Cardiac septum (tissue), 1 donor: ENCODE data around the gene FAM210B. TPM values are rescaled to one million over a fixed set of nuclear protein-coding genes. Genes with fewer than 3 reads are reported as not detected.
A peak's percentile ranks its signal among the peaks of the same experiment; 100 is the strongest.
"Not testable (repeated sequence)": the region's sequence is repeated elsewhere in the genome, so short reads cannot be mapped to it uniquely, and the experiment has no call there.

Experiments
- DNase-seq: peaks from one replicate; pipeline ENCODE4 v3.0.0-alpha.2; 2020; ENCODE audit warnings: low spot score
- intact Hi-C: fragments of 100-400 bp; cut with DNase I; formaldehyde crosslinking; loops from one replicate; pipeline ENCODE4 v1.14.0; 2022
- total RNA-seq: library from RNA; stranded (reverse); fragmentation: NEBNext Ultra II Directional; extraction: Animal tissue kit (Norgen Biotek cat#: 25700); gene quantifications from one replicate; pipeline ENCODE4 v1.2.1, GENCODE V29; 2021
- donor health status: DM: no; HTN: no; CAD: no.

Gene FAM210B
- total RNA-seq, 1 donor from 2014 or later, result 41.5 TPM

GRCh38 chr20:56389807-56390206 is 31.0 kb downstream of the FAM210B start:
- DNase-seq, result no peak
- intact Hi-C loops, result no loop called here

DNA sequence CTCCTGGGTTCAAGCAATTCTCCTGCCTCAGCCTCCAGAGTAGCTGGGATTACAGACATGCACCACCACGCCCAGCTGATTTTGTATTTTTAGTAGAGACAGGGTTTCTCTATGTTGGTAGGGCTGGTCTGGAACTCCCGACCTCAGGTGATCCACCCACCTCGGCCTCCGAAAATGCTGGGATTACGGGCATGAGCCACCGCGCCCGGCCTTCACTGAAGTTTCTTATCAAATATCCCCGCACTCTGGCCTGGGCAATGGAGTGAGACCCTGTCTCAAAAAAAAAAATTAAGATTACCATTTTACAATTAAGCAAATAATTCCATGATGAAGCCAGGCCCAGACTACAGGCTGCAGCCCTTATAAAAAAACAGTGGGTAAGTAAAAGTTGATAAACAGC is 31.6 kb downstream of the FAM210B start:
- DNase-seq, intact Hi-C loops: not testable (repeated sequence)

DNA sequence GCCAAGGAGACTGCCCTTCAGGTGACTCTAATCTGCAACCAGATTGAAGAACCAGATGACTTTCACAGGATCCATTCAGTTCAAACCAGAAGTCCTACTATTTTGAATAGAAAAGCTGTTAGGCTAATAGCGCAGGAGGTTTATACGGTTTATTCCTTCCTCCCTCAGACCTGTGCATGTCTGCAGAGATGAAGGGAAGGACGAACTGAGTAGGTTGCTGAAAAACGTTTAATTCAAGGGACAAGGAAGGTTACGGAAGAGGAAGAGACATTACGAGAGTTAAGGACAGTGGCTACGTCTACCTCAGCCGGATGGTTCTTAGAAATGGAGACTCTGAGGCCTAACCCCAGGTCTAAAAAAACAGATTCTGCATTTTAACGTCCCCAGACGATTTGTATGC is 32.3 kb downstream of the FAM210B start:
- intact Hi-C loops, result no loop called here
- no peak for DNase-seq

DNA sequence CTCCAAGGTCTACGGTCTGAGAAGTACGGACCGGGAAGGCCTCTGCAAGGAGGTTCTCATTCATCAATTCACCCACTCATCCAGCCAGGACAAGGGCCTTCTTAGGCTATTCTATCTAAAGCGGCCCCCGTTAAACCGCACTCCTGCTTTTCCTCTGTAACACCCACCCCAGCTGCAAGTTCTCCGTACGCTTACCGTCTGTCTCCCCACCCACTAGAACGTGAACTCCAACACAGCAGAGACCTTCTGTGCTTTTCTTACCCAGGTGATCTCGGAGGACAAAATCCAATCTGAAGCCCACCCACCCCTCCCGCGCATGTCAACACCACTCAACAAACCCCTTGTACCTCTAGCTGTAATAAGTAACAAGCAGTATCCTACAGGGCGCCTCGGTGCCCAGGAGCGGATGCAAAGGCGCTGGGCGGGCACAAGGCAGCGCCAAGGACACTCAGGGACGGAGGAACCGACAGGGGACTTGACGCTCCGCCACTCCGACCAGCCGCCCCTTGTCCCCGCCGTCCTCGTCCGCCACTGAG is 32.9 kb downstream of the FAM210B start:
- intact Hi-C loops, result loop anchor here (1.0 kb wide), 1 partner anchor 77 kb away; the partner anchor contains the start of gene RTF2
- DNase-seq, result no peak

DNA sequence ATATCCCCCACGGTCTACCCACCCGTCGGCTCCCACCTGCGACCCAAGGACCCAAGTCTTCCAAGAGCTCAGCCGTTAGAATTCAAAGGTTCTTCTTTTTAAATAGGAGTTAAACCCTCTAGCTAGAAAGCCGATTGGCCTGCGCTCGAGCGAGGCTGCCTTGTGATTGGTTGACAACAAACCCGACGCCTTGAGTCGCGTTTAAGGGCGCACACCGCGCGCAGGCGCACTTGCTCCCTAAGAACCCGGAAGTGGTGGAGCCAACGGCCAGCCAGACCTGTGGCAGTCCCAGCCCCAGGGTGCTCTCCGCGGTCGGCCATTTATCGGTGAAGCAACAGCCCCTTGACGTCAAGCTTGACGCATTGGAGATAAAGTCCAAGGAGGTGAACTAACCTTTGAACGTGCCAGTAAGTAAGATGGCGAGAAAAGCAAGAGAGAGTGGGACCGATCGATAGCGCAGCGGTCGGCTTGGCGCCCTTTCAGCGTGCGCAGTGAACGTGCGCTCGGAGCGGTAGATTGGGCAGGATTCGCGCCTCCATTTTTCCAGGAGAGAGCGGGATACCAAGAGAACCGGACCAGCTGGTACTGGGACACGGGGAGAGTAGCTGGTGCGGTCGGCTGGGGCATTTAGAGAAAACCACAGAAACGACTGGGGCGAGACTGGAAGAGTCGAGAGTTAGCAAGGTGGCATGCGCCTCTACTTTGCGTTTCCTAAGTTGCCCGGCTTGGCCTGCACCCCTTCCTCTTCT is 33.5 kb downstream of the FAM210B start, which contains the start of the genes AURKA and CSTF1:
TSS of gene AURKA (minus strand) at position 84 of the 749 bp plus-strand sequence. CDS start 4,018 bp downstream, outside the sequence.
TSS of gene CSTF1 (plus strand) at position 514 of the 749 bp plus-strand sequence. CDS start 2,908 bp downstream, outside the sequence.
- intact Hi-C loops, result loop anchor here (1.0 kb wide), 1 partner anchor 76 kb away; the partner anchor contains the start of gene RTF2
- peak; percentile 100 for DNase-seq

DNA sequence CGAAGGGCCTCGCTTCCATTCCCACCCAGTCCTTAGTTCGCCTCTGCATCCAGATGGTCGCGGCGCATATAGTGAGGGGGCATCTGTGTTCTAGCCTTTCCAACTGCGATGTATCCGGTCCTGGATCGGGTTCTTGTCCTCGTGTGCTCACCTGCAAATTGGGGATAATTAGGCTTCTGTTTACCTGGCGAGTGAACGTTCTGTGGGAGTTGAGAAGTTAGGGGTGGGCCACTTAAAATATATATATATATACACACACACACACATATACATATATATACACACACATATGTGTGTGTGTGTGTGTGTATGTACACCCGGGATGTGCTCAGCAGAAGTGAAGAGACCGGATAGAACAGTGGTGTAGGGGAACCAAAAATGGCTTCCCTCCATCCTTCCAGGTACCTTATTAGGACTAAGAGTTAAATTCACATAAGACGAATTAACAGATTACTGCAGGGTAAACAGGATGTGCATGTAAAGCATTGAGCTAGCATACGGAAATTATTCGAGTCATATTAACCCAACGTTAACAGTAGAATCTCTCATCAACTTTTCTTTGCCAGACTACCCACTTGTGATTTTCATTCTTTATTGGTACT is 34.2 kb downstream of the FAM210B start:
- intact Hi-C loops, result loop anchor here (1.0 kb wide), 1 partner anchor 75 kb away; the partner anchor contains the start of gene RTF2
- DNase-seq, result no peak

DNA sequence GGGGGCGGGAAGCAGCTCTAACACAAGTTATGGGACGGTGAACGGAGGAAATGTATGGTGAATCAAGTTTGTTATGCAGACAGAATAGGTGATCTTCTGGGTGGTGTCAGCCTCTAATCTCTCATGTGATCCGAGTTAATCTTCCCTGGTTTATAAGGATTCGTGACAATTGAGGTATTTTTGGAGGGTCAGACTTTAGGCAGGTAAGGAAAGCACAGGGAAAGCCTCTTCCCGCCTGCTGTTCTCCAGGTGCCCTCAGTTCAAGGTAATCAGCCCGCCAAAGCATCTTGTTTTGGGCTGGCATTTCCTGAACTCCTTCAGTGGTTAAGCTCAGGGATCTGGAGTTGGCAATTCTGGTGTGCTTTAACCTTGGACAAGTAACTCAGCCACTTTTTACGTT is 34.9 kb downstream of the FAM210B start:
- no peak for DNase-seq

DNA sequence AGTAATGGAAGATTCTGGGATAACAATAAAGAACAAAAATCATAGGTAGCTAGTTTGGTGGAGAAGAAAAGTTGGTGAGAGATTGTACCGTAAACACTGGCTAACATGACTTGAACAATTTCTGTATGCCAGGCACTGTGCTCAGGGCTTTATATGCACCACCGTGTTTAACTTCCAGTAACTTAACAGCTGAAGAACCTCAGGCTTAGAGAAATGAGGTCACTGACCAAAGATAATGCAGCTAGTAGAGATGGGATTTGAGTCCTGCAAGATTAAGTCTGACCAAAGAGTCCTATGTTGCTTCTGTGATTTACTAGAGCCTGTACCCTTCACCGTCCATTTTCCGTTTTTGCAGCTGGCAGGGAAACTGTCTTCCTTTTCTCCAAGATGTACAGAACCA is 36.4 kb downstream of the FAM210B start:
- intact Hi-C loops, result no loop called here
- DNase-seq, result no peak

More for the DNA sequence above, 34.9 kb downstream of the FAM210B start:
- intact Hi-C loops, result no loop called here

- no peak for DNase-seq
- intact Hi-C loops, result loop anchor here (10.0 kb wide), 1 partner anchor 155 kb away; no protein-coding TSS in a partner anchor
Observed at GRCh38 chr20:56400001-56400640, 41.3 kb downstream of the FAM210B start.

- no peak for DNase-seq
- intact Hi-C loops, result loop anchor here (10.0 kb wide), 1 partner anchor 151 kb away; no protein-coding TSS in a partner anchor
Observed at GRCh38 chr20:56403465-56403864, 44.7 kb downstream of the FAM210B start.

- not testable (repeated sequence) for DNase-seq
- intact Hi-C loops, result loop anchor here (10.0 kb wide), 1 partner anchor 149 kb away; no protein-coding TSS in a partner anchor
Observed at GRCh38 chr20:56405356-56405755, 46.6 kb downstream of the FAM210B start.

GRCh38 chr20:56406910-56407309 is 48.1 kb downstream of the FAM210B start:
- DNase-seq, result no peak
- intact Hi-C loops, result loop anchor here (10.0 kb wide), 1 partner anchor 148 kb away; no protein-coding TSS in a partner anchor

GRCh38 chr20:56409521-56409920 is 50.7 kb downstream of the FAM210B start:
- intact Hi-C loops, result loop anchor here (10.0 kb wide), 1 partner anchor 145 kb away; no protein-coding TSS in a partner anchor
- peak; percentile 35 for DNase-seq

DNA sequence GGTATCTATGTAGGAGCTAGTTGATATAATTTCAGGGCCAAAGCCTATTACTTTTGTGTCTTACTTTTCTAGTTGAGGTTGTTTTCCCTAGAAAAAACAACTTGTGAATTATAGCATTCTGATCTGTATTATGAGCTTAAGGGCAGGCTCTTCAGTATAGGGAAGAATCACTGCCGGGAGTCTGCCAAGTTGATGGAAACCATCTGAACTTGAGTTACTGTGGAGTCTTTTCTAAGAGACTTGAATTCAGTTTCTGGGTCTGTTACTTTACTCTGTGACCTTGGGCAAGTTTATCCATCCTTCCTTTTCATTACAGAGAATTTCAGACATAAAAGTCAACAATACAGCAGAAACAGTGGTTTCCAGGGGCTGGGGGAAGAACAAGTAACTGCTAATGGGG is 51.2 kb downstream of the FAM210B start:
- no peak for DNase-seq
- intact Hi-C loops, result loop anchor here (10.0 kb wide), 1 partner anchor 145 kb away; no protein-coding TSS in a partner anchor

GRCh38 chr20:56411287-56411686 is 52.5 kb downstream of the FAM210B start:
- DNase-seq, result peak; percentile 24
- intact Hi-C loops, result not testable (repeated sequence)

DNA sequence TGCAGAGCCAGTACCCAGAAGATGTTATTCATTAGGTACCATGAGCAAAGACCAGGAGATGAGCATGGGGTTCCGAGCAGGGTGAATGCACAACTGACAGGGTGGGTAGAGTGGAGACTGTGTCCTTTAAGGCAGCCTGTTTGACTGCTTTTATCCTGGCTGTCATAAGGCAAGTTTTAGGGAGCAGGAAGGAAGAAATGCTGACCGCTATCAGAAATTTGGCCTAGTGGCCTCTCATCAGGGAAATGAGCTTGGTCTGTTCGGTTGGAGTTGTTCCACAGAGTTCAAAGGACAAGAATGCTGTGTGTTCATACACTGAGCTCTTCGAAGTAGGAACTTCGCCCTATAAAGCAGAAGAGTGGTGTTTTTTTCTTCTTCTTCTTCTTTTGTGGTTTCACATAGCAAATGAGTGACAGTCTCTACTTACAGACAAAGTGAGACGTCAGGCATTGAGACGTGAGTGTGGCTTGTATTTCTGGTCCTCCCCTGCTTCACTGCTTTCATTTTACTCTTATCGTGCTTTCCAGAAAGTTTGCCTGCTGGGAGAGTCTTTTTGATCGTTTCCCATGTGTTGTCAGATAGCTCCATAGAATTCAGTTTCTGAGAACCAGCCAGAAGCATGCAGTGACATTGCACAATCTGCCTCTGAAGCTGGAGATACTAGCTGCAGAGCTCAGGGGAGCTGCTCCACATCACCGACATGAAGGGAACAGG is 53.1 kb downstream of the FAM210B start, which contains the start of gene CASS4:
TSS of gene CASS4 (plus strand) at position 502 of the 714 bp plus-strand sequence. CDS start at position 701, 199 bp downstream.
- DNase-seq, result no peak
- intact Hi-C loops, result no loop called here

GRCh38 chr20:56412473-56412790 is 53.7 kb downstream of the FAM210B start:
- intact Hi-C loops, result no loop called here

DNA sequence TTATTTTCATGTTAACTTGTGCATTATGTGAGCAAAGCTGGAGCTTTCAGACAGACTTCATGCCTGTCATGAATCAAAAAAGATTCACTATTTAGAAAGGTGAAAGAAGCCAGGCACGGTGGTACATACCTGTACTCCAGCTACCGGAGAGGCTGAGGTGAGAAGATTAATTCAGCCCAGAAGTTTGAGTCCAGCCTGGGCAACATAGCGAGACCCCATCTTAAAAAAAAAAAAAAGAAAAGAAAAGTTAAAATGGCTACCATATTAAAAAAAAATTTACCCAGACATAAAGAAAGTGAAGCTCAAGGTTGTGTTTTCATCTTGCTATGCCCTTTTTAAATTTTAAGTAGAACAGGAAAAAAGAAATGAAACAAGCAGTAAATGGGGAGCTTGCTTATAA is 54.2 kb downstream of the FAM210B start:
- intact Hi-C loops, result no loop called here
- no peak for DNase-seq

More at GRCh38 chr20:56412473-56412790, 53.7 kb downstream of the FAM210B start:
- DNase-seq, result no peak
